ENCODE data around the gene CHD8. TPM values are rescaled to one million over a fixed set of nuclear protein-coding genes. Genes with fewer than 3 reads are reported as not detected.

The CHD8 gene
- total RNA-seq, 2 donors from 2014 or later: 56.2 to 60.1 TPM

GRCh38 chr14:21496453-21496852, 40.5 kb upstream of the CHD8 start:
- DNase-seq: no peak
- Histone ChIP-seq H3K9me3 (no peaks in the 10 kb centered on the region), H3K27me3 (no peaks in the 10 kb centered on the region), H3K4me1 (no peaks in the 10 kb centered on the region), H3K36me3 (peaks cover 17% of the 10 kb centered on the region), H3K27ac (no peak overlapping the region), H3K9ac (ENCODE audit: low read depth in 2 of 2, low read length in 2 of 2) (no peak overlapping the region), H3K4me3 (no peak overlapping the region)
- TF ChIP-seq, protein P1, sequence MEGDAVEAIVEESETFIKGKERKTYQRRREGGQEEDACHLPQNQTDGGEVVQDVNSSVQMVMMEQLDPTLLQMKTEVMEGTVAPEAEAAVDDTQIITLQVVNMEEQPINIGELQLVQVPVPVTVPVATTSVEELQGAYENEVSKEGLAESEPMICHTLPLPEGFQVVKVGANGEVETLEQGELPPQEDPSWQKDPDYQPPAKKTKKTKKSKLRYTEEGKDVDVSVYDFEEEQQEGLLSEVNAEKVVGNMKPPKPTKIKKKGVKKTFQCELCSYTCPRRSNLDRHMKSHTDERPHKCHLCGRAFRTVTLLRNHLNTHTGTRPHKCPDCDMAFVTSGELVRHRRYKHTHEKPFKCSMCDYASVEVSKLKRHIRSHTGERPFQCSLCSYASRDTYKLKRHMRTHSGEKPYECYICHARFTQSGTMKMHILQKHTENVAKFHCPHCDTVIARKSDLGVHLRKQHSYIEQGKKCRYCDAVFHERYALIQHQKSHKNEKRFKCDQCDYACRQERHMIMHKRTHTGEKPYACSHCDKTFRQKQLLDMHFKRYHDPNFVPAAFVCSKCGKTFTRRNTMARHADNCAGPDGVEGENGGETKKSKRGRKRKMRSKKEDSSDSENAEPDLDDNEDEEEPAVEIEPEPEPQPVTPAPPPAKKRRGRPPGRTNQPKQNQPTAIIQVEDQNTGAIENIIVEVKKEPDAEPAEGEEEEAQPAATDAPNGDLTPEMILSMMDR (IDR thresholded peaks at IDR 0.05): no peak
- intact Hi-C loops (cut with DNase I): loop anchor here (5.0 kb wide), 1 partner anchor 61 kb away; no protein-coding TSS in a partner anchor

DNA sequence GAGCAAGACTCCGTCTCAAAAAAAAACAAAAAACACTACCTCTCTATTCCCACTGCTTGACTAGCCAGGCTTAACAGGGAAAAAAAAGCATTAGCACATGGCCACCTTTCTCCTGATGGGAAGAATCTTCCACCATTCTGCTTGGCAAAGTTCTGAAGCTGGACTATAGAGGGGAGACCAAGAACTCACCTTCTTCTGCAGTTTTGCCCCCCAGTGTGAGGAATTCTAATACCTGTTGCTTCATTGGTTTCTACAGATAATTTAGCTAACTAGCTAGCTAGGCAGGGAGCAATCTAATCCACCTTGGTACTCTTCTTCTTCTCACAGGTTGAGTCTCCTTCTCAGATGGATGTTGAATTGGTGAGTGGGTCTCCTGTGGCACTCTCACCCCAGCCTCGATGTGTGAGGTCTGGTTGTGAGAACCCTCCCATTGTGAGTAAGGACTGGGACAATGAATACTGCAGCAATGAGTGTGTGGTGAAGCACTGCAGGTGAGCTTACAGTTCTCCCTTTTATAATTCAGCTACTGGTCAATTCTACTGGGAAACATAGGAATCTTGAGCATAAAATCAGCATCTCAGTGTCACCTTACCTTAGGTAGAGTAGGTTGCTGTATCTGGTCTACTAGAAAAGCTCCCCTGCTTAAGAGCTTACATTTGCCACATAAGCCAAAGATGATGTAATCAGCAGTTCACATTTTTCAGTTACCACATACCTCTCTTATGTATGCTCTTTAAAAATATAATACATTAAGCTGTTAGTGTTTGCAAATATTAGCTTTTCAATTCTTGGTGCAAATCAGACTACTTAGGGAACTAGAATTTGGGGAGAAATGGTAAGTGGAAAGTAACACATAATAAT, 39.2 kb upstream of the CHD8 start:
- H3K27me3 ChIP-seq: no peaks in the 10 kb centered on the region
- peaks cover 18% of the 10 kb centered on the region for H3K36me3 ChIP-seq
- intact Hi-C loops (cut with DNase I): loop anchor here (5.0 kb wide), 1 partner anchor 62 kb away; no protein-coding TSS in a partner anchor
- H3K9me3 ChIP-seq: no peaks in the 10 kb centered on the region
- TF ChIP-seq, protein P1 (IDR thresholded peaks at IDR 0.05): no peak
- no peak overlapping the region for H3K4me3 ChIP-seq
- H3K27ac ChIP-seq: no peak overlapping the region
- H3K9ac ChIP-seq (ENCODE audit: low read depth in 2 of 2, low read length in 2 of 2): no peak overlapping the region
- no peaks in the 10 kb centered on the region for H3K4me1 ChIP-seq
- DNase-seq: no peak

- H3K27ac ChIP-seq: no peak overlapping the region
- no peaks in the 10 kb centered on the region for H3K27me3 ChIP-seq
- H3K9ac ChIP-seq (ENCODE audit: low read depth in 2 of 2, low read length in 2 of 2): no peak overlapping the region
- peaks cover 11% of the 10 kb centered on the region for H3K36me3 ChIP-seq
- H3K9me3 ChIP-seq: no peaks in the 10 kb centered on the region
- TF ChIP-seq, protein P1 (IDR thresholded peaks at IDR 0.05): no peak
- H3K4me3 ChIP-seq: no peak overlapping the region
- intact Hi-C loops (cut with DNase I): no loop called here
- no peak for DNase-seq
- no peaks in the 10 kb centered on the region for H3K4me1 ChIP-seq
Observed at GRCh38 chr14:21486640-21487087, 30.7 kb upstream of the CHD8 start.

GRCh38 chr14:21476925-21477681, 21.2 kb upstream of the CHD8 start, which contains the start of the genes RAB2B and TOX4:
Gene RAB2B, minus strand, starts transcription at chr14:21476959. Its CDS starts 87 bp downstream, at chr14:21476872.
Gene TOX4, plus strand, starts transcription at chr14:21477195. Its CDS starts 84 bp downstream, at chr14:21477279.
- intact Hi-C loops (cut with DNase I): no loop called here
- Histone ChIP-seq H3K4me1 (no peaks in the 10 kb centered on the region), H3K27ac (peak within 1 kb of the TSS; percentile 77), H3K36me3 (no peaks in the 10 kb centered on the region), H3K27me3 (no peaks in the 10 kb centered on the region), H3K9me3 (no peaks in the 10 kb centered on the region), H3K4me3 (peak within 1 kb of the TSS; percentile 88), H3K9ac (ENCODE audit: low read depth in 2 of 2, low read length in 2 of 2) (peak within 1 kb of the TSS; percentile 80 to 91)
- TF ChIP-seq, protein P1 (IDR thresholded peaks at IDR 0.05): peak; percentile 84
- DNase-seq: peak; percentile 98

- no peaks in the 10 kb centered on the region for H3K9me3 ChIP-seq
- no peaks in the 10 kb centered on the region for H3K27me3 ChIP-seq
- H3K9ac ChIP-seq (ENCODE audit: low read depth in 2 of 2, low read length in 2 of 2): peak overlapping the region; percentile 48 to 86
- TF ChIP-seq, protein P1 (IDR thresholded peaks at IDR 0.05): no peak
- no peaks in the 10 kb centered on the region for H3K4me1 ChIP-seq
- peak; percentile 96 for DNase-seq
- intact Hi-C loops (cut with DNase I): no loop called here
- peak overlapping the region; percentile 88 for H3K4me3 ChIP-seq
- H3K27ac ChIP-seq: peak overlapping the region; percentile 77
- no peaks in the 10 kb centered on the region for H3K36me3 ChIP-seq
Observed at GRCh38 chr14:21476523-21476924, 20.6 kb upstream of the CHD8 start.

Measured in colonic mucosa (tissue), 4 donors.